ENCODE results near the gene TCP11.

DNA sequence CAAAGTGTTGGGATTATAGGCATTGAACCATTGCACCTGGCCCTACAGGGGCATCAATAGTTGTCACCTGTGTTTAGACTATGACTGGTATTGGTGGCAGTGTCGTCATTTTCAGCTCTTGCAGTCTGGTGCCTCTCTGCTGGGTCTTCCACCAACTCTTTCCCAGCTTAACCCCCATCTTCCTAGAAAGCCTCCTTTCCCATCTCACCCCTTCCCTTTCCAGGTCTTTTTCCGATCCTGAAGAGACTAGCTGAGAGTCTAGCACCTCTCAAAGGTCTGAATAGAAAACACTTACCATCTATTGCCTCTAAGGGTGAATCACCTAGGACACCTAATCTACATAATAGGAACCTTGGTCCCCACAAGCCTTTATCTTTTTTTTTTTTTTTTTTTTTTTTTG lies 71.0 kb downstream of the TCP11 start:
- TF ChIP-seq, protein P1, sequence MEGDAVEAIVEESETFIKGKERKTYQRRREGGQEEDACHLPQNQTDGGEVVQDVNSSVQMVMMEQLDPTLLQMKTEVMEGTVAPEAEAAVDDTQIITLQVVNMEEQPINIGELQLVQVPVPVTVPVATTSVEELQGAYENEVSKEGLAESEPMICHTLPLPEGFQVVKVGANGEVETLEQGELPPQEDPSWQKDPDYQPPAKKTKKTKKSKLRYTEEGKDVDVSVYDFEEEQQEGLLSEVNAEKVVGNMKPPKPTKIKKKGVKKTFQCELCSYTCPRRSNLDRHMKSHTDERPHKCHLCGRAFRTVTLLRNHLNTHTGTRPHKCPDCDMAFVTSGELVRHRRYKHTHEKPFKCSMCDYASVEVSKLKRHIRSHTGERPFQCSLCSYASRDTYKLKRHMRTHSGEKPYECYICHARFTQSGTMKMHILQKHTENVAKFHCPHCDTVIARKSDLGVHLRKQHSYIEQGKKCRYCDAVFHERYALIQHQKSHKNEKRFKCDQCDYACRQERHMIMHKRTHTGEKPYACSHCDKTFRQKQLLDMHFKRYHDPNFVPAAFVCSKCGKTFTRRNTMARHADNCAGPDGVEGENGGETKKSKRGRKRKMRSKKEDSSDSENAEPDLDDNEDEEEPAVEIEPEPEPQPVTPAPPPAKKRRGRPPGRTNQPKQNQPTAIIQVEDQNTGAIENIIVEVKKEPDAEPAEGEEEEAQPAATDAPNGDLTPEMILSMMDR (IDR thresholded peaks at IDR 0.05) = no peak
- TF ChIP-seq POLR2AphosphoS5 (IDR thresholded peaks at IDR 0.05; ENCODE audit: insufficient read depth in 1 of 2, low read depth in 1 of 2) = no peak

All from vagina (tissue), 2 donors.